ENCODE measurements around the gene SMAD7. TPM values are rescaled to one million over a fixed set of nuclear protein-coding genes. Genes with fewer than 3 reads are reported as not detected.

Gene SMAD7
- total RNA-seq, 1 donor from 2014 or later = 8.9 TPM

DNA sequence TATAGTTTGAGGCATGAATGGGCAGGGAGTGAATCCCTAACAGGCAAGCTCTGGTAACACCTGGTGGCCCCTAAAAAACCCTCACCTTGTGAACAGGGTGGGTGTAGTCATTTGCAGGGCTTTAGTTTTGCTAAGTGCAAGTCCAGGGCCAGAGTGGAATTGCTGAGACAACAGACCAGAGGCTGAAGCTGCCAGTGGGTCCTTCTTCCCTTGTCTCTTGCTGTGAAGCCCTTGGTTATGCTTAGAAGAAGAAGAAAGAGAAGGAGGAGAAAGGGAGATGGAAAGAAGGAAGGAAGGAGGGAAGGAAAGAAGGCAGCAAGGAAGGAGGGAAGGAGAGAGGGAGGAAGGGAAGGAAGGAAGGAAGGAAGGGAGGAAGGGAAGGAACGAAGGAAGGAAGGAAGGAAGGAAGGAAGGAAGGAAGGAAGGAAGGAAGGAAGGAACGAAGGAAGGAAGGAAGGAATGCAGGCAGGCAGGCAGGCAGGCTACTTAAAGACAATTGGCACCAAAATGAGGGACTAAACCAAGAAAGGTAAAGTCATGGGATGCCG is 45.8 kb downstream of the SMAD7 start:
- Histone ChIP-seq H3K9me3 (ENCODE audit: control insufficient read depth in 3 of 3, low read length in 3 of 3) (no peaks in the 10 kb centered on the region), H3K9ac (ENCODE audit: low read depth in 1 of 3, low read length in 3 of 3) (no peak overlapping the region), H3K36me3 (ENCODE audit: control insufficient read depth in 3 of 3, insufficient read depth in 3 of 3, low read length in 3 of 3) (no peaks in the 10 kb centered on the region), H3K27me3 (ENCODE audit: control insufficient read depth in 3 of 3, insufficient read depth in 3 of 3, low read length in 3 of 3) (no peaks in the 10 kb centered on the region), H3K4me3 (ENCODE audit: low read length in 3 of 3) (no peak overlapping the region), H3K27ac (ENCODE audit: low read depth, low read length) (no peak overlapping the region), H3K4me1 (ENCODE audit: control insufficient read depth in 3 of 3, insufficient read depth in 3 of 3, low read length in 3 of 3) (peaks cover 14 to 17% (median 17%) of the 10 kb centered on the region in 3 donors)

DNA sequence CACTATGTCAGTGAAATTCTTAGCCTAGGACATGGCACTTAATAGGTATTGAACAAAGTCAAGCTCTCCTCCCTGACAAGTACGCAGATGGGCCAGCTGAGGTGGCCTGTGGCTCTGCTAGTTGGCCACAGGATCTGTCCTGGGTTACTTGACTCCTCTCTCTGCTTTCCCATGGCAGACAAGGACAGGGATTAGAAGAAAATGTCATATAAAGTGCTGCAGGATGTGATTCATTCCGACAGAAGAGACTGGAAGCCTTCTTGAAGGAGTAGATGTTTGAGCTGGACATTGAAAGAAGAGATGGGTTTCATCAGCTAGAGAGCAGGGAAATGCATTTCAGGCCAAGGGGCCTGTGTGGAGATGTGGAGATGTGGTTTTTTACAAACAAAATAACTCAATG is 46.7 kb downstream of the SMAD7 start:
- Histone ChIP-seq H3K4me3 (ENCODE audit: low read length in 3 of 3) (no peak overlapping the region), H3K9ac (ENCODE audit: low read depth in 1 of 3, low read length in 3 of 3) (no peak overlapping the region), H3K27ac (ENCODE audit: low read depth, low read length) (no peak overlapping the region), H3K4me1 (ENCODE audit: control insufficient read depth in 3 of 3, insufficient read depth in 3 of 3, low read length in 3 of 3) (peaks cover 14 to 17% (median 17%) of the 10 kb centered on the region in 3 donors), H3K9me3 (ENCODE audit: control insufficient read depth in 3 of 3, low read length in 3 of 3) (no peaks in the 10 kb centered on the region), H3K36me3 (ENCODE audit: control insufficient read depth in 3 of 3, insufficient read depth in 3 of 3, low read length in 3 of 3) (no peaks in the 10 kb centered on the region), H3K27me3 (ENCODE audit: control insufficient read depth in 3 of 3, insufficient read depth in 3 of 3, low read length in 3 of 3) (no peaks in the 10 kb centered on the region)

DNA sequence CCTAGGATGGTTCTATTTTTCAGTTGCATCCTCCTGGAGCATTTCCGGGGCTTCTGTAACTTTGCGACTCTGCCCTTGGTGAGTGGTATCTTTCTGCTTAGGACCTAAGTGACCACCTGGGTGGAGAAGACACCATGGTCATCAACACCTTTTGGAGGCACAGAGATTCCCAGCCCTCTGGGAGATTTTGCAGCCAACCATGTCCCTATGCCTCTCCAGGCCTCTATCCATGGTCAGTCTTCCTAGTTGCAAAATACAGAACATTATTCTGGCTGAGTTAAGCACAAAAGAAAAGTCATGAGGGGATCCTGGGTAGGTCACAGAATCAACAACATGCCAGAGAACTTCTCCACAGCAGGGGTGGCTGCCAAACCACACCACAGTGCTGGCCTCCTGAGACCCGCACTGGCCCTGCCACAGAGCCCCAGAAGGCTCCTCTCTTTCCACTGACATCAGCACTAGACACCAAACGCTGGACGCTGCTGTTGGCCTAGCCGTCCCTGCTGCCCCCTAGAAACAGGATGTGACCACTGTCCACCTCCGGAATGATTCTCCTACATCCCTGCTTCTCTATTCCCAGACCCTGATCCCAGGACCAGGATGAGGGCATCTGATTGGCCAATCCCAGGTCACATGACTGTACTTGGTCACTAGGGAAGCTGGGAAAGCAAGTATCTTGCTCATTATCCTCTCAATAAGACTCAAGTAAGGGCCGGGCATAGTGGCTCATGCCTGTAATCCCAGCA is 47.7 kb downstream of the SMAD7 start:
- no peaks in the 10 kb centered on the region for H3K9me3 ChIP-seq (ENCODE audit: control insufficient read depth in 3 of 3, low read length in 3 of 3)
- peak overlapping the region; percentile 77 for H3K27ac ChIP-seq (ENCODE audit: low read depth, low read length)
- H3K4me1 ChIP-seq (ENCODE audit: control insufficient read depth in 3 of 3, insufficient read depth in 3 of 3, low read length in 3 of 3) = peaks cover 14 to 17% (median 17%) of the 10 kb centered on the region in 3 donors
- H3K36me3 ChIP-seq (ENCODE audit: control insufficient read depth in 3 of 3, insufficient read depth in 3 of 3, low read length in 3 of 3) = no peaks in the 10 kb centered on the region
- no peaks in the 10 kb centered on the region for H3K27me3 ChIP-seq (ENCODE audit: control insufficient read depth in 3 of 3, insufficient read depth in 3 of 3, low read length in 3 of 3)
- H3K4me3 ChIP-seq (ENCODE audit: low read length in 3 of 3) = no peak overlapping the region
- H3K9ac ChIP-seq (ENCODE audit: low read depth in 1 of 3, low read length in 3 of 3) = no peak overlapping the region

DNA sequence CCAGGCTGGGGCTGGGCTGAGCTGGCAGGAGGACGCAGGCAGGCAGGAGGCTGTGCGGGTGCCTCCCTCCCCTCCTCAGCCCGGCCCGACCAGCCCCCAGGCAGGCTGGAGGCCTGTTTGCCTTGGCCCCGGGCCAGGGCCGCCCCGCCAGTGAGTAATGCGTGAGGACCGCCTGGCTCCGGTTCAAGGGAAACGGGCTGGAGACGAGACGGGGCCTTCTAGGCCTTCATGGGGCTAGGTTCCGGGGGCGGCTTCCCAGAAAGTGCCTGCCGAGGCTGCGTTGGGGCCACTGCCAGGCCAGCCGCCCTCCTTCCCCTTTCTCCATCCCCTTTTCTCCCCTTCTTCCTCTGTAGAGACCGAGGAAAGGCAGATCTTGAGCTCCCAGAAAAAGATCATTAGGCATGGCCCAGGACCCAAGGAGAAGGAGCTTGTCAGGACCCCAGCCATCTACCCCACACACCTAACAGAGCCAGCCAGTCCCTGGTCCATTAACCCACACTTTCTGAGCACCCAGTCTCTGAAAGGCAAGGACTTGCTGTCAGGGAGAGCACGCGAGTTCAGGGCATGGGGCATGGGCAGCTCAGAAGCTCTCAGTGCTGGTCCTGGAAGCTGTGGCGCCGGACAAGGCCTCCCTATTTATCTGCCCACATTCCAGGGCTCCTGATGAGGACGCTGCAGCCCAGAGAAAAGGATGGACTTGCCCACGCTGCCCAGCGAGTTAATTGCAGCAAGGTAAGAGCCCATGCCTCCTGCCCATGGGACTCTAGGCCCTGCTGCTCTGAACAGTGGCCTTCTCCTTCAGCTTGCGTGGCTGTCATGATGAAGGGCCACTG is 48.5 kb downstream of the SMAD7 start:
- Histone ChIP-seq H3K4me1 (ENCODE audit: control insufficient read depth in 3 of 3, insufficient read depth in 3 of 3, low read length in 3 of 3) (peaks cover 14 to 19% (median 17%) of the 10 kb centered on the region in 3 donors), H3K27ac (ENCODE audit: low read depth, low read length) (peak overlapping the region; percentile 77), H3K36me3 (ENCODE audit: control insufficient read depth in 3 of 3, insufficient read depth in 3 of 3, low read length in 3 of 3) (no peaks in the 10 kb centered on the region), H3K27me3 (ENCODE audit: control insufficient read depth in 3 of 3, insufficient read depth in 3 of 3, low read length in 3 of 3) (no peaks in the 10 kb centered on the region), H3K9ac (ENCODE audit: low read depth in 1 of 3, low read length in 3 of 3) (peak overlapping the region in 2 of 3 donors; percentile 33 to 57), H3K9me3 (ENCODE audit: control insufficient read depth in 3 of 3, low read length in 3 of 3) (no peaks in the 10 kb centered on the region), H3K4me3 (ENCODE audit: low read length in 3 of 3) (no peak overlapping the region)

DNA sequence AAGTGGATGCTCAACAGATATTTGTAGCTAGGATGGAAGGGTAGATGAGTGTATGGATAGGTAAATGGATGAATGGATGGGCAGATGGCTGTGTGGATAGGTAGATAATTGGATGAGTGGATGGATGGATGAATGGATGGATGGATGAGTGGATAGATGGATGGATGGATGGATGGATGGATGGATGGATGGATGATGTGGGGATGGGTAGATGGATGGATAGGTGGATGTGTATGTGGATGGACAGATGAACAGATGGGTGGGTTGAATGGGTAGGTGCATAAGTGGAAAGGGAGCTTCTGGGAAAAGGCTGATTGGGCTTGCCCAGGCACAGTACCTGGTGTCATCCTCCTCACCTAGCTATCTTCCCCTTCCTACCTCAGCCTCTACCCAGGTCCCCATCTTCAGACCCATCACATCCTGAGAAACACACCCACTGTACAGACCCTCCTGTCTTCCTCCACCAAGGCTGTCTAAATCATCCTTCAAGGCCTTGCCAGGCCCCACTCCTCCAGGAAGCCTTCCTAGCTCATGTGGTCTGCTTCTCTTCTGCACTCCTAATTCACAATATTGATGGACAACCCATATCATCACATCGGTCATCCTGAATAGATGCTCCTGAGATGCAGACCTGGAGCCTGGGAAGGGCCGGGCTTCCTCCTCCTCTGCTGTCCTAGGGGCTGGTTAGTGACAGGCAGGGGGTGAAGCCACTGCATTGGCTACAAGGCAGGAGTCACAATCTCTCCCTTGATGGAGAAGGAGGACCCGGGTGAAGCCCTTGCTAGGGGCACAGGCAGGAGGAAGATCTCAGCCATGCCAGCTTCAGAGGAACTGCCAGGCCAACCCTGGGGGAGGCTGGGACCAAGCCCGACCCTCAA is 49.4 kb downstream of the SMAD7 start:
- Histone ChIP-seq H3K36me3 (ENCODE audit: control insufficient read depth in 3 of 3, insufficient read depth in 3 of 3, low read length in 3 of 3) (no peaks in the 10 kb centered on the region), H3K4me1 (ENCODE audit: control insufficient read depth in 3 of 3, insufficient read depth in 3 of 3, low read length in 3 of 3) (peaks cover 14 to 27% (median 19%) of the 10 kb centered on the region in 3 donors), H3K9ac (ENCODE audit: low read depth in 1 of 3, low read length in 3 of 3) (no peak overlapping the region), H3K9me3 (ENCODE audit: control insufficient read depth in 3 of 3, low read length in 3 of 3) (no peaks in the 10 kb centered on the region), H3K27me3 (ENCODE audit: control insufficient read depth in 3 of 3, insufficient read depth in 3 of 3, low read length in 3 of 3) (no peaks in the 10 kb centered on the region), H3K4me3 (ENCODE audit: low read length in 3 of 3) (no peak overlapping the region), H3K27ac (ENCODE audit: low read depth, low read length) (peak overlapping the region; percentile 77)

DNA sequence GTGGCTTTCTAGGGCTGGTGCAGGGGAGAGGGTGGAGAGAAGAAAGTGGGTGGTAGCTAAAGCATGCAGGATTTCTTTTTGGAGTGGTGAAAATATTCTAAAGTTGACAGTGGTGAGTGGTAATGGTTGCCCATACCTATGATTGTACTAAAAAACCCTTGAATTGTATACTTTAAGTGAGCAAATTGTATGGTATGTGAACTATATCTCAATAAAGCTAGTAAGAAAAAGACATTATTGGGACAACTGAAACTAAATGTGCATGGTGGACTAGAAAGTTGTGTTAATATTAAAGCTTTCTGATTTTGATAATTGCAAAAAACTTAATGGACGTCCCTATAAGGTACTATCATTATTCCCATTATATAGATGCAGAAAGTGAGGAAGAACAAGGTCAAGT is 50.3 kb downstream of the SMAD7 start:
- no peaks in the 10 kb centered on the region for H3K36me3 ChIP-seq (ENCODE audit: control insufficient read depth in 3 of 3, insufficient read depth in 3 of 3, low read length in 3 of 3)

DNA sequence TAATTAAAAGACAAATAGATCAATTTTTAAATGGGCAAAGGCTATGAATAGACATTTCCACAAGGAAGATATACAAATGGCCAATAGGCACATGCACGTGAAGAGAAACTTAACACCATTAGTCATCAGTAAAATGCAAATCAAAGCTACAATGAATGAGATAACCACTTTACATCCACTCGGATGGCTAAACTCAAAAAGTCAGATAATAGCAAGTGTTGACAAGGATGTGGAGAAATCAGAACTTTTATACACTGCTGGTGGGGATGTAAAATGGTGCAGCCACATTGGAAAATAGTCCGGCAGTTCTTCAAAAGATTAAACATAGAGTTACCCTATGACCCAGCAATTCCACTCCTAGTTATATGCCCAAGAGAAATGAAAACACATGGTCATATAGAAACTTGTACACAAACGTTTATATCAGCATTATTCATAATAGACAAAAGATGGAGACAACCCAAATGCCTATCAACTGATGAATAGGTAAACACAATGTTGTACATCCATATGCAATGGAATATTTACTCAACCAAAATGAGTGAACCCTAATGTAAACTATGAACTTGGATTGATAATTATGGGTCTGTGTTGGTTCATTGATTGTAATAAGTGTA is 51.1 kb downstream of the SMAD7 start:
- Histone ChIP-seq H3K9me3 (ENCODE audit: control insufficient read depth in 3 of 3, low read length in 3 of 3) (no peaks in the 10 kb centered on the region), H3K36me3 (ENCODE audit: control insufficient read depth in 3 of 3, insufficient read depth in 3 of 3, low read length in 3 of 3) (no peaks in the 10 kb centered on the region), H3K27ac (ENCODE audit: low read depth, low read length) (no peak overlapping the region), H3K4me3 (ENCODE audit: low read length in 3 of 3) (no peak overlapping the region), H3K9ac (ENCODE audit: low read depth in 1 of 3, low read length in 3 of 3) (no peak overlapping the region), H3K27me3 (ENCODE audit: control insufficient read depth in 3 of 3, insufficient read depth in 3 of 3, low read length in 3 of 3) (no peaks in the 10 kb centered on the region), H3K4me1 (ENCODE audit: control insufficient read depth in 3 of 3, insufficient read depth in 3 of 3, low read length in 3 of 3) (peaks cover 14 to 27% (median 19%) of the 10 kb centered on the region in 3 donors)

More for the DNA sequence above, 50.3 kb downstream of the SMAD7 start:
- no peaks in the 10 kb centered on the region for H3K9me3 ChIP-seq (ENCODE audit: control insufficient read depth in 3 of 3, low read length in 3 of 3)
- H3K9ac ChIP-seq (ENCODE audit: low read depth in 1 of 3, low read length in 3 of 3) = no peak overlapping the region
- no peak overlapping the region for H3K27ac ChIP-seq (ENCODE audit: low read depth, low read length)
- H3K27me3 ChIP-seq (ENCODE audit: control insufficient read depth in 3 of 3, insufficient read depth in 3 of 3, low read length in 3 of 3) = no peaks in the 10 kb centered on the region
- peaks cover 14 to 27% (median 19%) of the 10 kb centered on the region in 3 donors for H3K4me1 ChIP-seq (ENCODE audit: control insufficient read depth in 3 of 3, insufficient read depth in 3 of 3, low read length in 3 of 3)
- no peak overlapping the region for H3K4me3 ChIP-seq (ENCODE audit: low read length in 3 of 3)

DNA sequence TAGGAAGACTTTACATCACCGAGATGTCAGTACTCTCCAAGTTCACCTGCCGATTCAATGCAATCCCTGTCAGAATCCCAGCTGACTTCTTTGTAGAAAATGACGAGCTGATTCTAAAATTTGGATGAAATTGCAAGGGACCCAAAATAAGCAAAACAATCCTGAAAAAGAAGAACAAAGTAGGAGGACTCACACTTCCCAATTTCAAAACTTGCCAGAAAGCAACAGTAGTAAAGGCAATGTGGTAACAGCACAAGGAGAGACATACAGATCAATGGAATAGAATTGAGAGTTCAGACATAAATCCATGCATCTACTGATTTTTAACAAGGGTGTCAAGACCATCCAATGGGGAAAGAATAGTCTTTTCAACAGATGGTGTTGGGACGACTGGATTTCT is 52.2 kb downstream of the SMAD7 start:
- Histone ChIP-seq H3K4me1 (ENCODE audit: control insufficient read depth in 3 of 3, insufficient read depth in 3 of 3, low read length in 3 of 3) (peaks cover 14 to 28% (median 19%) of the 10 kb centered on the region in 3 donors), H3K27ac (ENCODE audit: low read depth, low read length) (no peak overlapping the region), H3K4me3 (ENCODE audit: low read length in 3 of 3) (no peak overlapping the region), H3K9ac (ENCODE audit: low read depth in 1 of 3, low read length in 3 of 3) (no peak overlapping the region), H3K27me3 (ENCODE audit: control insufficient read depth in 3 of 3, insufficient read depth in 3 of 3, low read length in 3 of 3) (no peaks in the 10 kb centered on the region), H3K9me3 (ENCODE audit: control insufficient read depth in 3 of 3, low read length in 3 of 3) (no peaks in the 10 kb centered on the region), H3K36me3 (ENCODE audit: control insufficient read depth in 3 of 3, insufficient read depth in 3 of 3, low read length in 3 of 3) (no peaks in the 10 kb centered on the region)

DNA sequence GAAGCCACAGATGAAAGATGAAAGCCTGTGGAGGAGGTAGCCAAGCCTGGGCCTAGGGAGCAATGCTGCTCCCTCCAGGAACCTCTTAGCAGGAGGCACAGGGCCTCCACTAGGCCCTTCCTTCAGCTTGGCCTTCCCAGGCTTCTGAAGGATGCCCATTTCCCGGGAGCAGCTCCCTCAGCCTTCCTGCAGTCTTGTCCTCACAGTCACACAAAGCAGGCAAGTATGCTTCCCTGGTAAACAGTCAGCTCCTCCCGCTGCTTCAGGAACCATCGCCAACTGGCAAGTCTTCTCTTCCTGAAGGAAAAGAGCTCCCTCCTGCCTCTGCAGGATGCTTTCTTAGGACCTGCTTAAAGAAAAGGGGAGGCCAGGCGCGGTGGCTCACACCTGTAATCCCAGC is 53.2 kb downstream of the SMAD7 start:
- no peaks in the 10 kb centered on the region for H3K27me3 ChIP-seq (ENCODE audit: control insufficient read depth in 3 of 3, insufficient read depth in 3 of 3, low read length in 3 of 3)
- H3K9ac ChIP-seq (ENCODE audit: low read depth in 1 of 3, low read length in 3 of 3) = no peak overlapping the region
- H3K4me3 ChIP-seq (ENCODE audit: low read length in 3 of 3) = no peak overlapping the region
- H3K36me3 ChIP-seq (ENCODE audit: control insufficient read depth in 3 of 3, insufficient read depth in 3 of 3, low read length in 3 of 3) = no peaks in the 10 kb centered on the region
- H3K9me3 ChIP-seq (ENCODE audit: control insufficient read depth in 3 of 3, low read length in 3 of 3) = no peaks in the 10 kb centered on the region
- no peak overlapping the region for H3K27ac ChIP-seq (ENCODE audit: low read depth, low read length)
- H3K4me1 ChIP-seq (ENCODE audit: control insufficient read depth in 3 of 3, insufficient read depth in 3 of 3, low read length in 3 of 3) = peaks cover 7 to 24% (median 12%) of the 10 kb centered on the region in 3 donors
